Measurements from ENCODE around the gene NPTN.

The NPTN gene

DNA sequence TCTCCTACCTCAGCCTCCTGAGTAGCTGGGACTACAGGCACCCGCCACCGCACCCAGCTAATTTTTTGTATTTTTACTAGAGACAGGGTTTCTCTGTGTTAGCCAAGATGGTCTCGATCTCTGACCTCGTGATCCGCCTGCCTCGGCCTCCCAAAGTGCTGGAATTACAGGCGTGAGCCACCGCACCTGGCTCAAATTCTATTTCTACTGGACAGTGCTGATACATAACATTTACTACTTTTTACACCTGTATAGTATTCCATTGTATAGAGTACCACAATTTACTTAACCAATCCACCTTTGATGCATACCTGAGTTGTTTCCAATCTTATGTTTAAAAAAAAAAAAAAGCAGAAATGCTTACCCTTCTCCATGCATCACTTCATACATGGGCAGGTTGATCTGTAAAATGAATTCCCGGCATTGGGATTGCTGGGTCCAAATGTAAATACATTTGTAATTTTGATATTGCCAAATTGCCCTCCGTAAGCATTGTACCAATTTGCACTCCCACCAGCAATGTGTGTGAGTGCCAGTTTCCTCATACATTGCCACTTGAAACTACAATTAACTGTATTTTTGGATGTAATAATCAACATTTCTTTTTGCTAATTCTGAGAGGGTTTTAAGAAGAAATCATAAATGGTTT is 94.5 kb downstream of the NPTN start:
- no peak for ATAC-seq

DNA sequence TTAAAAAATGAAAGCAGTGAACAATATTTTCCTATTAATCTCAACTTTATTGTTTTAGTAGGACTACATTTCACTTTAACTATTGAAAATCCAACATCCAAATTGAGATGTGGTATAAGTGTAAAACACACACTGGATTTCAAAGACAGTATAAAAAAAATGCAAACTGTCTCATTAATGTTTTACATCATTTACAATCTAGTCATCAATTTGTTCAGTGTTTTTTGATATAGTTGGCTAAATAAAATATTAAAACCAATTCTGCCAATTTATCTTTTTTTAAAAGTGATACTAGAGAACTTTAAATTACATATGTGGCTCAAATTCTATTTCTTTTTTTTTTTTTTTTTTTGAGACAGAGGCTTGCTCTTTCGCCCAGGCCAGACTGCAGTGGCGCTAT is 95.1 kb downstream of the NPTN start:
- no peak for ATAC-seq
- no peak for TF ChIP-seq RARB (CRISPR knock-in tag; IDR thresholded peaks at IDR 0.05)
- TF ChIP-seq ZNF70 (CRISPR knock-in tag; IDR thresholded peaks at IDR 0.05), result no peak
- TF ChIP-seq, protein P1, sequence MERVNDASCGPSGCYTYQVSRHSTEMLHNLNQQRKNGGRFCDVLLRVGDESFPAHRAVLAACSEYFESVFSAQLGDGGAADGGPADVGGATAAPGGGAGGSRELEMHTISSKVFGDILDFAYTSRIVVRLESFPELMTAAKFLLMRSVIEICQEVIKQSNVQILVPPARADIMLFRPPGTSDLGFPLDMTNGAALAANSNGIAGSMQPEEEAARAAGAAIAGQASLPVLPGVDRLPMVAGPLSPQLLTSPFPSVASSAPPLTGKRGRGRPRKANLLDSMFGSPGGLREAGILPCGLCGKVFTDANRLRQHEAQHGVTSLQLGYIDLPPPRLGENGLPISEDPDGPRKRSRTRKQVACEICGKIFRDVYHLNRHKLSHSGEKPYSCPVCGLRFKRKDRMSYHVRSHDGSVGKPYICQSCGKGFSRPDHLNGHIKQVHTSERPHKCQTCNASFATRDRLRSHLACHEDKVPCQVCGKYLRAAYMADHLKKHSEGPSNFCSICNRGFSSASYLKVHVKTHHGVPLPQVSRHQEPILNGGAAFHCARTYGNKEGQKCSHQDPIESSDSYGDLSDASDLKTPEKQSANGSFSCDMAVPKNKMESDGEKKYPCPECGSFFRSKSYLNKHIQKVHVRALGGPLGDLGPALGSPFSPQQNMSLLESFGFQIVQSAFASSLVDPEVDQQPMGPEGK (CRISPR knock-in tag; IDR thresholded peaks at IDR 0.05; ENCODE audit: borderline replicate concordance), result no peak
- no peak for TF ChIP-seq ARNTL (CRISPR knock-in tag; IDR thresholded peaks at IDR 0.05; ENCODE audit: borderline replicate concordance, low read depth)
- no peak for TF ChIP-seq ZNF8 (CRISPR knock-in tag; IDR thresholded peaks at IDR 0.05)
- no peak for TF ChIP-seq ZNF565 (CRISPR knock-in tag; conservative IDR thresholded peaks at IDR 0.05; ENCODE audit: low read depth)
- TF ChIP-seq, protein P2, sequence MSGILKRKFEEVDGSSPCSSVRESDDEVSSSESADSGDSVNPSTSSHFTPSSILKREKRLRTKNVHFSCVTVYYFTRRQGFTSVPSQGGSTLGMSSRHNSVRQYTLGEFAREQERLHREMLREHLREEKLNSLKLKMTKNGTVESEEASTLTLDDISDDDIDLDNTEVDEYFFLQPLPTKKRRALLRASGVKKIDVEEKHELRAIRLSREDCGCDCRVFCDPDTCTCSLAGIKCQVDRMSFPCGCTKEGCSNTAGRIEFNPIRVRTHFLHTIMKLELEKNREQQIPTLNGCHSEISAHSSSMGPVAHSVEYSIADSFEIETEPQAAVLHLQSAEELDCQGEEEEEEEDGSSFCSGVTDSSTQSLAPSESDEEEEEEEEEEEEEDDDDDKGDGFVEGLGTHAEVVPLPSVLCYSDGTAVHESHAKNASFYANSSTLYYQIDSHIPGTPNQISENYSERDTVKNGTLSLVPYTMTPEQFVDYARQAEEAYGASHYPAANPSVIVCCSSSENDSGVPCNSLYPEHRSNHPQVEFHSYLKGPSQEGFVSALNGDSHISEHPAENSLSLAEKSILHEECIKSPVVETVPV (CRISPR knock-in tag; IDR thresholded peaks at IDR 0.05), result no peak
- no peak for TF ChIP-seq ISL1 (CRISPR knock-in tag; IDR thresholded peaks at IDR 0.05)
- TF ChIP-seq ZFP3 (CRISPR knock-in tag; IDR thresholded peaks at IDR 0.05), result no peak
- no peak for TF ChIP-seq CSDC2 (CRISPR knock-in tag; IDR thresholded peaks at IDR 0.05)
- TF ChIP-seq SNAI2 (CRISPR knock-in tag; IDR thresholded peaks at IDR 0.05), result no peak
- no peak for TF ChIP-seq BACH2 (CRISPR knock-in tag; IDR thresholded peaks at IDR 0.05; ENCODE audit: borderline replicate concordance)
- TF ChIP-seq GLIS3 (CRISPR knock-in tag; IDR thresholded peaks at IDR 0.05), result no peak
- no peak for TF ChIP-seq ZC3H10 (CRISPR knock-in tag; IDR thresholded peaks at IDR 0.05)
- TF ChIP-seq OSR1 (CRISPR knock-in tag; IDR thresholded peaks at IDR 0.05), result no peak
- TF ChIP-seq TCF4 (CRISPR knock-in tag; IDR thresholded peaks at IDR 0.05; ENCODE audit: borderline replicate concordance), result no peak
- TF ChIP-seq ZFP30 (CRISPR knock-in tag; IDR thresholded peaks at IDR 0.05), result no peak
- TF ChIP-seq, protein P3, sequence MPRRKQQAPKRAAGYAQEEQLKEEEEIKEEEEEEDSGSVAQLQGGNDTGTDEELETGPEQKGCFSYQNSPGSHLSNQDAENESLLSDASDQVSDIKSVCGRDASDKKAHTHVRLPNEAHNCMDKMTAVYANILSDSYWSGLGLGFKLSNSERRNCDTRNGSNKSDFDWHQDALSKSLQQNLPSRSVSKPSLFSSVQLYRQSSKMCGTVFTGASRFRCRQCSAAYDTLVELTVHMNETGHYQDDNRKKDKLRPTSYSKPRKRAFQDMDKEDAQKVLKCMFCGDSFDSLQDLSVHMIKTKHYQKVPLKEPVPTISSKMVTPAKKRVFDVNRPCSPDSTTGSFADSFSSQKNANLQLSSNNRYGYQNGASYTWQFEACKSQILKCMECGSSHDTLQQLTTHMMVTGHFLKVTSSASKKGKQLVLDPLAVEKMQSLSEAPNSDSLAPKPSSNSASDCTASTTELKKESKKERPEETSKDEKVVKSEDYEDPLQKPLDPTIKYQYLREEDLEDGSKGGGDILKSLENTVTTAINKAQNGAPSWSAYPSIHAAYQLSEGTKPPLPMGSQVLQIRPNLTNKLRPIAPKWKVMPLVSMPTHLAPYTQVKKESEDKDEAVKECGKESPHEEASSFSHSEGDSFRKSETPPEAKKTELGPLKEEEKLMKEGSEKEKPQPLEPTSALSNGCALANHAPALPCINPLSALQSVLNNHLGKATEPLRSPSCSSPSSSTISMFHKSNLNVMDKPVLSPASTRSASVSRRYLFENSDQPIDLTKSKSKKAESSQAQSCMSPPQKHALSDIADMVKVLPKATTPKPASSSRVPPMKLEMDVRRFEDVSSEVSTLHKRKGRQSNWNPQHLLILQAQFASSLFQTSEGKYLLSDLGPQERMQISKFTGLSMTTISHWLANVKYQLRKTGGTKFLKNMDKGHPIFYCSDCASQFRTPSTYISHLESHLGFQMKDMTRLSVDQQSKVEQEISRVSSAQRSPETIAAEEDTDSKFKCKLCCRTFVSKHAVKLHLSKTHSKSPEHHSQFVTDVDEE (CRISPR knock-in tag; IDR thresholded peaks at IDR 0.05), result no peak

More for the DNA sequence above, 94.5 kb downstream of the NPTN start:
- TF ChIP-seq ZFP3 (CRISPR knock-in tag; IDR thresholded peaks at IDR 0.05), result no peak
- TF ChIP-seq TCF4 (CRISPR knock-in tag; IDR thresholded peaks at IDR 0.05; ENCODE audit: borderline replicate concordance), result no peak
- no peak for TF ChIP-seq ESRRG (CRISPR knock-in tag; IDR thresholded peaks at IDR 0.05)
- TF ChIP-seq, protein P4, sequence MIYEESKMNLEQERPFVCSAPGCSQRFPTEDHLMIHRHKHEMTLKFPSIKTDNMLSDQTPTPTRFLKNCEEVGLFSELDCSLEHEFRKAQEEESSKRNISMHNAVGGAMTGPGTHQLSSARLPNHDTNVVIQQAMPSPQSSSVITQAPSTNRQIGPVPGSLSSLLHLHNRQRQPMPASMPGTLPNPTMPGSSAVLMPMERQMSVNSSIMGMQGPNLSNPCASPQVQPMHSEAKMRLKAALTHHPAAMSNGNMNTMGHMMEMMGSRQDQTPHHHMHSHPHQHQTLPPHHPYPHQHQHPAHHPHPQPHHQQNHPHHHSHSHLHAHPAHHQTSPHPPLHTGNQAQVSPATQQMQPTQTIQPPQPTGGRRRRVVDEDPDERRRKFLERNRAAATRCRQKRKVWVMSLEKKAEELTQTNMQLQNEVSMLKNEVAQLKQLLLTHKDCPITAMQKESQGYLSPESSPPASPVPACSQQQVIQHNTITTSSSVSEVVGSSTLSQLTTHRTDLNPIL (CRISPR knock-in tag; IDR thresholded peaks at IDR 0.05; ENCODE audit: low read depth), result no peak
- TF ChIP-seq PPARA (CRISPR knock-in tag; IDR thresholded peaks at IDR 0.05; ENCODE audit: borderline replicate concordance), result no peak
- TF ChIP-seq ZNF8 (CRISPR knock-in tag; IDR thresholded peaks at IDR 0.05), result no peak
- no peak for TF ChIP-seq TOX (CRISPR knock-in tag; IDR thresholded peaks at IDR 0.05; ENCODE audit: borderline replicate concordance)
- TF ChIP-seq BACH2 (CRISPR knock-in tag; IDR thresholded peaks at IDR 0.05; ENCODE audit: borderline replicate concordance), result no peak
- TF ChIP-seq, protein P1 (CRISPR knock-in tag; IDR thresholded peaks at IDR 0.05; ENCODE audit: borderline replicate concordance), result no peak
- no peak for TF ChIP-seq ZNF565 (CRISPR knock-in tag; conservative IDR thresholded peaks at IDR 0.05; ENCODE audit: low read depth)
- TF ChIP-seq, protein P2 (CRISPR knock-in tag; IDR thresholded peaks at IDR 0.05), result no peak
- TF ChIP-seq ISL1 (CRISPR knock-in tag; IDR thresholded peaks at IDR 0.05), result no peak
- TF ChIP-seq SNAI2 (CRISPR knock-in tag; IDR thresholded peaks at IDR 0.05), result no peak
- no peak for TF ChIP-seq CSDC2 (CRISPR knock-in tag; IDR thresholded peaks at IDR 0.05)
- TF ChIP-seq ZC3H10 (CRISPR knock-in tag; IDR thresholded peaks at IDR 0.05), result no peak
